ENCODE data around the gene CKLF.
A peak's percentile ranks its signal among the peaks of the same experiment; 100 is the strongest.

The CKLF gene

GRCh38 chr16:66519482-66520373, 32.6 kb upstream of the CKLF start:
- DNase-seq, result no peak

GRCh38 chr16:66520406-66521170, 31.8 kb upstream of the CKLF start:
- no peak for DNase-seq

- DNase-seq, result no peak
Measured at GRCh38 chr16:66521252-66521713, 31.1 kb upstream of the CKLF start.

GRCh38 chr16:66521951-66522771, 30.2 kb upstream of the CKLF start:
- DNase-seq, result peak; percentile 83

- DNase-seq, result no peak
Measured at GRCh38 chr16:66522816-66523590, 29.4 kb upstream of the CKLF start.

GRCh38 chr16:66523861-66524354, 28.5 kb upstream of the CKLF start:
- peak; percentile 64 for DNase-seq

- DNase-seq, result peak; percentile 48
Measured at GRCh38 chr16:66524601-66525164, 27.7 kb upstream of the CKLF start.

- DNase-seq, result no peak
Measured at GRCh38 chr16:66525396-66526180, 26.8 kb upstream of the CKLF start.

- DNase-seq, result no peak
Measured at GRCh38 chr16:66528294-66528693, 24.1 kb upstream of the CKLF start.

- no peak for DNase-seq
Measured at GRCh38 chr16:66529475-66529874, 22.9 kb upstream of the CKLF start.

- DNase-seq, result no peak
Measured at GRCh38 chr16:66534376-66534799, 18.0 kb upstream of the CKLF start.

GRCh38 chr16:66536525-66536924, 15.9 kb upstream of the CKLF start:
- no peak for DNase-seq

- DNase-seq, result no peak
Measured at GRCh38 chr16:66537236-66537635, 15.1 kb upstream of the CKLF start.

- no peak for DNase-seq
Measured at GRCh38 chr16:66538910-66539309, 13.5 kb upstream of the CKLF start.

GRCh38 chr16:66539623-66540469, 12.5 kb upstream of the CKLF start:
- no peak for DNase-seq

- no peak for DNase-seq
Measured at GRCh38 chr16:66541388-66542355, 10.7 kb upstream of the CKLF start.

- DNase-seq, result no peak
Measured at GRCh38 chr16:66542396-66542795, 10.0 kb upstream of the CKLF start.

- no peak for DNase-seq
Measured at GRCh38 chr16:66543541-66543940, 8.8 kb upstream of the CKLF start.

Data from CD4-positive, alpha-beta T cell treated with Interleukin-21 for 1 hour (primary cell).